ENCODE results near the gene TTC12. TPM values are rescaled to one million over a fixed set of nuclear protein-coding genes. Genes with fewer than 3 reads are reported as not detected.

Gene TTC12
- total RNA-seq, 1 donor: 21.4 TPM

GRCh38 chr11:113288286-113288863, 26.0 kb upstream of the TTC12 start:
- no peaks in the 10 kb centered on the region for H3K79me2 ChIP-seq (ENCODE audit: insufficient read depth, low read length)
- no peaks in the 10 kb centered on the region for H3K4me1 ChIP-seq (ENCODE audit: insufficient read depth, low read length)
- no peak for DNase-seq (ENCODE audit: insufficient read length, low spot score, missing footprints)
- H3K27ac ChIP-seq (ENCODE audit: low read depth, low read length): no peak overlapping the region
- no peak overlapping the region for H3K4me2 ChIP-seq (ENCODE audit: insufficient read depth, low read length)
- no peaks in the 10 kb centered on the region for H3K36me3 ChIP-seq (ENCODE audit: insufficient read depth, low read length)
- peaks cover 26% of the 10 kb centered on the region for H3K27me3 ChIP-seq (ENCODE audit: insufficient read depth, low read length)
- no peak for TF ChIP-seq CTCF (IDR thresholded peaks at IDR 0.05; ENCODE audit: extremely low read depth, low read depth, low read length)
- no peaks in the 10 kb centered on the region for H3K9me3 ChIP-seq (ENCODE audit: low read depth, low read length)
- no peak overlapping the region for H2AFZ ChIP-seq (ENCODE audit: low read length)
- no peaks in the 10 kb centered on the region for H4K20me1 ChIP-seq (ENCODE audit: insufficient read depth, low read length)
- H3K4me3 ChIP-seq (ENCODE audit: insufficient read depth, low read length): no peak overlapping the region

GRCh38 chr11:113289431-113290187, 24.8 kb upstream of the TTC12 start:
- H3K79me2 ChIP-seq (ENCODE audit: insufficient read depth, low read length): no peaks in the 10 kb centered on the region
- no peak overlapping the region for H3K27ac ChIP-seq (ENCODE audit: low read depth, low read length)
- H3K4me3 ChIP-seq (ENCODE audit: insufficient read depth, low read length): no peak overlapping the region
- H2AFZ ChIP-seq (ENCODE audit: low read length): no peak overlapping the region
- H4K20me1 ChIP-seq (ENCODE audit: insufficient read depth, low read length): no peaks in the 10 kb centered on the region
- H3K27me3 ChIP-seq (ENCODE audit: insufficient read depth, low read length): peaks cover 30% of the 10 kb centered on the region
- TF ChIP-seq CTCF (IDR thresholded peaks at IDR 0.05; ENCODE audit: extremely low read depth, low read depth, low read length): peak; percentile 91
- no peaks in the 10 kb centered on the region for H3K36me3 ChIP-seq (ENCODE audit: insufficient read depth, low read length)
- H3K4me2 ChIP-seq (ENCODE audit: insufficient read depth, low read length): no peak overlapping the region
- peak; percentile 90 for DNase-seq (ENCODE audit: insufficient read length, low spot score, missing footprints)
- no peaks in the 10 kb centered on the region for H3K4me1 ChIP-seq (ENCODE audit: insufficient read depth, low read length)
- H3K9me3 ChIP-seq (ENCODE audit: low read depth, low read length): no peaks in the 10 kb centered on the region

- H3K27ac ChIP-seq (ENCODE audit: low read depth, low read length): no peak overlapping the region
- DNase-seq (ENCODE audit: insufficient read length, low spot score, missing footprints): no peak
- no peak for TF ChIP-seq CTCF (IDR thresholded peaks at IDR 0.05; ENCODE audit: extremely low read depth, low read depth, low read length)
- peaks cover 22% of the 10 kb centered on the region for H3K27me3 ChIP-seq (ENCODE audit: insufficient read depth, low read length)
- no peaks in the 10 kb centered on the region for H3K9me3 ChIP-seq (ENCODE audit: low read depth, low read length)
- no peak overlapping the region for H3K4me2 ChIP-seq (ENCODE audit: insufficient read depth, low read length)
- H3K36me3 ChIP-seq (ENCODE audit: insufficient read depth, low read length): no peaks in the 10 kb centered on the region
- H4K20me1 ChIP-seq (ENCODE audit: insufficient read depth, low read length): no peaks in the 10 kb centered on the region
- no peaks in the 10 kb centered on the region for H3K4me1 ChIP-seq (ENCODE audit: insufficient read depth, low read length)
- no peaks in the 10 kb centered on the region for H3K79me2 ChIP-seq (ENCODE audit: insufficient read depth, low read length)
- H2AFZ ChIP-seq (ENCODE audit: low read length): no peak overlapping the region
- H3K4me3 ChIP-seq (ENCODE audit: insufficient read depth, low read length): no peak overlapping the region
These were observed 20.4 kb upstream of the TTC12 start for GRCh38 chr11:113293936-113294335.

- H3K79me2 ChIP-seq (ENCODE audit: insufficient read depth, low read length): no peaks in the 10 kb centered on the region
- H3K27ac ChIP-seq (ENCODE audit: low read depth, low read length): no peak overlapping the region
- peaks cover 30% of the 10 kb centered on the region for H3K27me3 ChIP-seq (ENCODE audit: insufficient read depth, low read length)
- no peaks in the 10 kb centered on the region for H3K9me3 ChIP-seq (ENCODE audit: low read depth, low read length)
- H3K4me3 ChIP-seq (ENCODE audit: insufficient read depth, low read length): no peak overlapping the region
- H3K36me3 ChIP-seq (ENCODE audit: insufficient read depth, low read length): no peaks in the 10 kb centered on the region
- no peak for TF ChIP-seq CTCF (IDR thresholded peaks at IDR 0.05; ENCODE audit: extremely low read depth, low read depth, low read length)
- H2AFZ ChIP-seq (ENCODE audit: low read length): no peak overlapping the region
- H3K4me2 ChIP-seq (ENCODE audit: insufficient read depth, low read length): no peak overlapping the region
- H3K4me1 ChIP-seq (ENCODE audit: insufficient read depth, low read length): no peaks in the 10 kb centered on the region
- DNase-seq (ENCODE audit: insufficient read length, low spot score, missing footprints): no peak
- H4K20me1 ChIP-seq (ENCODE audit: insufficient read depth, low read length): no peaks in the 10 kb centered on the region
These were observed 18.4 kb upstream of the TTC12 start for GRCh38 chr11:113295993-113296392.

Data from osteoblast (primary cell).